ENCODE results near the gene ACTA1.

DNA sequence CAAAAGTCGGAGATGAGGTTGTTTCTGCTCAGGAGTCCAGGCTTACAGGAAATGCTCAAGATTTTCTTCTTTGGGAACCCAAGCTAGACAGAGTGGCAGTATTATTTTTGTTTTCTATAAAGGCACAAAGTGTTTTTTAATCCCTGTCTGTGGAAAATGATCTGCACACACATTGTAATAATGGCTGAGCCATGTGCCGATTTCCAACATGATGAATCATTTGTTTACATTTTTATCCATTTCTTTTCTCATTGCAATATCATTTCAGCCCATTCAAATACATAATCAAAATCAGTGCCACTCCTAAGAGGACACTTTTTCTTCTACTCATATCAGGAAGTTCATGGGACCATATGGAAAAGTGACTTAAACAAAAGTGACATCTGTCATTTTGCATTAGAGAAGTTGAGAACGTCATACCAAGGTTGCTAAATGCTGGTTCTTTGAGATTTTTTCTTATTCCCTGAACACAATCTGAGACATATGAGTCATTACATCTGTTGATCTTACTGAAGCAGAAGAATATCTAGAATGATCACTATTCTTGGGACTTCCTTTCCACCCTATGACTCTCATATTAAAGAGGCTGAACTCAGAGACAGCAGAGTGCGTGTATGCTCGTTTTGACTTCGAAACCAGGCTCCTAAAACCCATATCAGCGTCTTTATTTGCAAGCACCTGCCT lies 44.9 kb downstream of the ACTA1 start:
- TF ChIP-seq POLR2AphosphoS5 (IDR thresholded peaks at IDR 0.05; ENCODE audit: low read depth, low read length) = no peak
- TF ChIP-seq POLR2A (IDR thresholded peaks at IDR 0.05; ENCODE audit: low read depth, low read length) = no peak
